Stimulated activated naive B cell treated with anti-CD40 and anti-IgM and Interleukin-4, amounts not matched to agents 10 μg/mL and 1 μg/mL and 100 μg/mL, for 72 hours (primary cell): ENCODE results near the gene SNX9.
A peak's percentile ranks its signal among the peaks of the same experiment; 100 is the strongest.

Experiments
- ATAC-seq, 2 donors: fragments of 150-1000 bp; cut with Tn5 transposase; replicated peaks; 2 replicates each; pipeline ENCODE4 v1.10.0; 2021; ENCODE audit warnings: moderate library complexity in 1 of 2
- DNase-seq: peaks from one replicate; pipeline ENCODE4 v3.0.0; 2021
- H3K27ac Mint-ChIP-seq: one replicate; pipeline ENCODE4 v1.8.0; 2022; ENCODE audit warnings: mild to moderate bottlenecking, mixed read lengths
- H3K27me3 Mint-ChIP-seq, 2 donors: one replicate each; pipeline ENCODE4 v1.8.0; 2022; ENCODE audit warnings: mixed read lengths in 2 of 2
- H3K36me3 Mint-ChIP-seq, 2 donors: one replicate each; pipeline ENCODE4 v1.8.0; 2022; ENCODE audit warnings: mixed read lengths in 2 of 2, mild to moderate bottlenecking in 1 of 2
- H3K4me1 Mint-ChIP-seq, 2 donors: one replicate each; pipeline ENCODE4 v1.8.0; 2022; ENCODE audit warnings: mixed read lengths in 2 of 2, mild to moderate bottlenecking in 1 of 2
- H3K4me3 Mint-ChIP-seq, 2 donors: one replicate each; pipeline ENCODE4 v1.8.0; 2022; ENCODE audit warnings: mild to moderate bottlenecking in 2 of 2, mixed read lengths in 2 of 2, moderate library complexity in 1 of 2
- H3K9me3 Mint-ChIP-seq, 2 donors: one replicate each; pipeline ENCODE4 v1.8.0; 2022; ENCODE audit warnings: mixed read lengths in 2 of 2, mild to moderate bottlenecking in 1 of 2

Gene SNX9

GRCh38 chr6:157865249-157865648 is 42.2 kb downstream of the SNX9 start:
- H3K27me3 Mint-ChIP-seq = no peaks in the 10 kb centered on the region
- ATAC-seq (no peak), DNase-seq (no peak)
- peaks cover 15 to 19% of the 10 kb centered on the region in 2 donors for H3K36me3 Mint-ChIP-seq
- H3K4me1 Mint-ChIP-seq = peaks cover 14 to 39% of the 10 kb centered on the region in 2 donors
- H3K27ac Mint-ChIP-seq = no peak overlapping the region
- no peaks in the 10 kb centered on the region for H3K9me3 Mint-ChIP-seq
- no peak overlapping the region for H3K4me3 Mint-ChIP-seq

GRCh38 chr6:157867155-157867559 is 44.1 kb downstream of the SNX9 start:
- no peaks in the 10 kb centered on the region for H3K9me3 Mint-ChIP-seq
- H3K27ac Mint-ChIP-seq = no peak overlapping the region
- ATAC-seq = no peak

GRCh38 chr6:157867981-157868380 is 44.9 kb downstream of the SNX9 start:
- no peaks in the 10 kb centered on the region for H3K9me3 Mint-ChIP-seq
- no peak overlapping the region for H3K27ac Mint-ChIP-seq
- H3K36me3 Mint-ChIP-seq = peaks cover 14 to 15% of the 10 kb centered on the region in 2 donors
- H3K4me3 Mint-ChIP-seq = no peak overlapping the region
- DNase-seq (no peak), ATAC-seq (no peak)
- peaks cover 7 to 21% of the 10 kb centered on the region in 2 donors for H3K4me1 Mint-ChIP-seq
- H3K27me3 Mint-ChIP-seq = no peaks in the 10 kb centered on the region

More at GRCh38 chr6:157867155-157867559, 44.1 kb downstream of the SNX9 start:
- no peak for DNase-seq
- Mint-ChIP-seq H3K36me3 (peaks cover 15 to 19% of the 10 kb centered on the region in 2 donors), H3K27me3 (no peaks in the 10 kb centered on the region), H3K4me1 (peaks cover 12 to 29% of the 10 kb centered on the region in 2 donors), H3K4me3 (no peak overlapping the region)

- Mint-ChIP-seq H3K36me3 (peaks cover 11 to 13% of the 10 kb centered on the region in 2 donors), H3K27me3 (no peaks in the 10 kb centered on the region), H3K4me3 (no peak overlapping the region), H3K9me3 (no peaks in the 10 kb centered on the region), H3K27ac (no peak overlapping the region), H3K4me1 (peaks cover 7 to 17% of the 10 kb centered on the region in 2 donors)
- DNase-seq = no peak
- no peak for ATAC-seq
Observed at GRCh38 chr6:157868835-157869234, 45.8 kb downstream of the SNX9 start.

GRCh38 chr6:157869673-157870302 is 46.7 kb downstream of the SNX9 start:
- DNase-seq (no peak), ATAC-seq (no peak)
- peaks cover 7 to 11% of the 10 kb centered on the region in 2 donors for H3K36me3 Mint-ChIP-seq
- peaks cover 6 to 17% of the 10 kb centered on the region in 2 donors for H3K4me1 Mint-ChIP-seq
- no peaks in the 10 kb centered on the region for H3K27me3 Mint-ChIP-seq
- no peak overlapping the region for H3K27ac Mint-ChIP-seq
- H3K4me3 Mint-ChIP-seq = no peak overlapping the region
- no peaks in the 10 kb centered on the region for H3K9me3 Mint-ChIP-seq

GRCh38 chr6:157873735-157874344 is 50.8 kb downstream of the SNX9 start:
- Mint-ChIP-seq H3K27ac (peak overlapping the region; percentile 21), H3K4me1 (peaks cover 19 to 36% of the 10 kb centered on the region in 2 donors), H3K9me3 (no peaks in the 10 kb centered on the region), H3K27me3 (no peaks in the 10 kb centered on the region), H3K36me3 (peaks cover 29 to 36% of the 10 kb centered on the region in 2 donors), H3K4me3 (no peak overlapping the region)
- ATAC-seq (peak; percentile 93 to 95), DNase-seq (peak; percentile 68)

- Mint-ChIP-seq H3K36me3 (peaks cover 45 to 58% of the 10 kb centered on the region in 2 donors), H3K9me3 (no peaks in the 10 kb centered on the region), H3K4me1 (peaks cover 30 to 50% of the 10 kb centered on the region in 2 donors), H3K27ac (no peak overlapping the region), H3K27me3 (no peaks in the 10 kb centered on the region), H3K4me3 (no peak overlapping the region)
- ATAC-seq (peak; percentile 6 to 11), DNase-seq (no peak)
Observed at GRCh38 chr6:157877149-157877548, 54.1 kb downstream of the SNX9 start.

- Mint-ChIP-seq H3K9me3 (no peaks in the 10 kb centered on the region), H3K4me3 (no peak overlapping the region), H3K27me3 (no peaks in the 10 kb centered on the region), H3K36me3 (peaks cover 51 to 65% of the 10 kb centered on the region in 2 donors), H3K4me1 (peaks cover 30 to 55% of the 10 kb centered on the region in 2 donors), H3K27ac (peak overlapping the region; percentile 75)
- DNase-seq (no peak), ATAC-seq (peak; percentile 57 to 66)
Observed at GRCh38 chr6:157877573-157878438, 54.8 kb downstream of the SNX9 start.

- H3K36me3 Mint-ChIP-seq = peaks cover 52 to 72% of the 10 kb centered on the region in 2 donors
- no peaks in the 10 kb centered on the region for H3K27me3 Mint-ChIP-seq
- peaks cover 27 to 55% of the 10 kb centered on the region in 2 donors for H3K4me1 Mint-ChIP-seq
- DNase-seq (no peak), ATAC-seq (no peak)
- no peak overlapping the region for H3K27ac Mint-ChIP-seq
- H3K4me3 Mint-ChIP-seq = no peak overlapping the region
- H3K9me3 Mint-ChIP-seq = no peaks in the 10 kb centered on the region
Observed at GRCh38 chr6:157879034-157879872, 56.2 kb downstream of the SNX9 start.

GRCh38 chr6:157879873-157880254 is 56.8 kb downstream of the SNX9 start:
- no peak overlapping the region for H3K27ac Mint-ChIP-seq
- H3K4me1 Mint-ChIP-seq = peaks cover 28 to 51% of the 10 kb centered on the region in 2 donors
- no peaks in the 10 kb centered on the region for H3K9me3 Mint-ChIP-seq

GRCh38 chr6:157880534-157880933 is 57.5 kb downstream of the SNX9 start:
- no peak for DNase-seq
- Mint-ChIP-seq H3K9me3 (no peaks in the 10 kb centered on the region), H3K27ac (peak overlapping the region; percentile 17), H3K36me3 (peaks cover 47 to 70% of the 10 kb centered on the region in 2 donors), H3K4me3 (no peak overlapping the region), H3K4me1 (peaks cover 27 to 50% of the 10 kb centered on the region in 2 donors), H3K27me3 (no peaks in the 10 kb centered on the region)
- ATAC-seq = no peak

More at GRCh38 chr6:157879873-157880254, 56.8 kb downstream of the SNX9 start:
- Mint-ChIP-seq H3K27me3 (no peaks in the 10 kb centered on the region), H3K4me3 (no peak overlapping the region), H3K36me3 (peaks cover 49 to 70% of the 10 kb centered on the region in 2 donors)
- DNase-seq = no peak
- ATAC-seq = no peak

GRCh38 chr6:157881342-157881741 is 58.3 kb downstream of the SNX9 start:
- Mint-ChIP-seq H3K36me3 (peaks cover 53 to 72% of the 10 kb centered on the region in 2 donors), H3K4me3 (no peak overlapping the region), H3K27me3 (no peaks in the 10 kb centered on the region), H3K4me1 (peaks cover 31 to 56% of the 10 kb centered on the region in 2 donors), H3K27ac (no peak overlapping the region), H3K9me3 (peaks cover 0 to 2% of the 10 kb centered on the region in 2 donors)
- DNase-seq (no peak), ATAC-seq (no peak)

GRCh38 chr6:157884756-157885155 is 61.7 kb downstream of the SNX9 start:
- ATAC-seq (no peak), DNase-seq (no peak)
- Mint-ChIP-seq H3K9me3 (peaks cover 4 to 5% of the 10 kb centered on the region in 2 donors), H3K27me3 (no peaks in the 10 kb centered on the region), H3K4me1 (peaks cover 27 to 69% of the 10 kb centered on the region in 2 donors), H3K27ac (no peak overlapping the region), H3K36me3 (peaks cover 56 to 76% of the 10 kb centered on the region in 2 donors), H3K4me3 (no peak overlapping the region)
